ENCODE data around the gene E2F2.

Gene E2F2

GRCh38 chr1:23558140-23558871 lies 27.3 kb upstream of the E2F2 start (continued):
- TF ChIP-seq, protein P1, sequence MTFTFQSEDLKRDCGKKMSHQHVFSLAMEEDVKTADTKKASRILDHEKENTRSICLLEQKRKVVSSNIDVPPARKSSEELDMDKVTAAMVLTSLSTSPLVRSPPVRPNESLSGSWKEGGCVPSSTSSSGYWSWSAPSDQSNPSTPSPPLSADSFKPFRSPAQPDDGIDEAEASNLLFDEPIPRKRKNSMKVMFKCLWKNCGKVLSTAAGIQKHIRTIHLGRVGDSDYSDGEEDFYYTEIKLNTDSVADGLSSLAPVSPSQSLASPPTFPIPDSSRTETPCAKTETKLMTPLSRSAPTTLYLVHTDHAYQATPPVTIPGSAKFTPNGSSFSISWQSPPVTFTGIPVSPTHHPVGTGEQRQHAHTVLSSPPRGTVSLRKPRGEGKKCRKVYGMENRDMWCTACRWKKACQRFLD (tag by site-specific recombination; IDR thresholded peaks at IDR 0.05) = no peak
- TF ChIP-seq ZNF777 (tag by site-specific recombination; IDR thresholded peaks at IDR 0.05; ENCODE audit: borderline replicate concordance) (no peak), KLF9 (tag by site-specific recombination; IDR thresholded peaks at IDR 0.05; ENCODE audit: low read depth) (no peak), ZNF350 (tag by site-specific recombination; IDR thresholded peaks at IDR 0.05) (no peak), ZNF768 (tag by site-specific recombination; IDR thresholded peaks at IDR 0.05) (no peak), ZNF335 (tag by site-specific recombination; conservative IDR thresholded peaks at IDR 0.05) (peak; percentile 97), ZNF555 (tag by site-specific recombination; conservative IDR thresholded peaks at IDR 0.05) (no peak), ZNF510 (tag by site-specific recombination; IDR thresholded peaks at IDR 0.05; ENCODE audit: insufficient replicate concordance) (no peak), ZNF140 (tag by site-specific recombination; IDR thresholded peaks at IDR 0.05) (no peak), ZNF354C (tag by site-specific recombination; IDR thresholded peaks at IDR 0.05; ENCODE audit: borderline replicate concordance, low read depth) (no peak), TSHZ1 (tag by site-specific recombination; IDR thresholded peaks at IDR 0.05; ENCODE audit: borderline replicate concordance) (no peak), ZNF302 (tag by site-specific recombination; IDR thresholded peaks at IDR 0.05; ENCODE audit: low read depth) (no peak), ZNF121 (tag by site-specific recombination; IDR thresholded peaks at IDR 0.05) (no peak), ZSCAN16 (tag by site-specific recombination; IDR thresholded peaks at IDR 0.05) (0 out of 2 replicates have a peak, but pooled peaks have one; percentile 22), FEZF1 (tag by site-specific recombination; IDR thresholded peaks at IDR 0.05) (peak; percentile 30; the same call in 1 of the 2 replicates), ZNF530 (tag by site-specific recombination; IDR thresholded peaks at IDR 0.05; ENCODE audit: low read depth) (no peak), ZNF521 (tag by site-specific recombination; IDR thresholded peaks at IDR 0.05) (no peak), YY2 (tag by site-specific recombination; IDR thresholded peaks at IDR 0.05) (no peak), MYNN (tag by site-specific recombination; IDR thresholded peaks at IDR 0.05; ENCODE audit: borderline replicate concordance) (peak; percentile 20; the same call in 1 of the 2 replicates), ZNF274 (IDR thresholded peaks at IDR 0.05; ENCODE audit: low read length) (no peak), ZNF274 (tag by site-specific recombination; IDR thresholded peaks at IDR 0.05; ENCODE audit: borderline replicate concordance) (no peak), ZNF37A (tag by site-specific recombination; IDR thresholded peaks at IDR 0.05) (no peak), ZNF560 (tag by site-specific recombination; IDR thresholded peaks at IDR 0.05; ENCODE audit: borderline replicate concordance) (no peak), ZBTB21 (tag by site-specific recombination; IDR thresholded peaks at IDR 0.05) (no peak), MEIS1 (CRISPR knock-in tag; IDR thresholded peaks at IDR 0.05; ENCODE audit: borderline replicate concordance) (0 out of 2 replicates have a peak, but pooled peaks have one; percentile 17), ZNF423 (tag by site-specific recombination; IDR thresholded peaks at IDR 0.05) (no peak), ZNF501 (tag by site-specific recombination; IDR thresholded peaks at IDR 0.05) (peak; percentile 55; the same call in 1 of the 2 replicates), HIC1 (tag by site-specific recombination; IDR thresholded peaks at IDR 0.05) (peak; percentile 98), ZNF843 (tag by site-specific recombination; IDR thresholded peaks at IDR 0.05) (0 out of 2 replicates have a peak, but pooled peaks have one; percentile 18), ZBTB8A (tag by site-specific recombination; IDR thresholded peaks at IDR 0.05) (peak; percentile 69), ZIC2 (tag by site-specific recombination; IDR thresholded peaks at IDR 0.05) (peak; percentile 77)
- TF ChIP-seq, protein P2, sequence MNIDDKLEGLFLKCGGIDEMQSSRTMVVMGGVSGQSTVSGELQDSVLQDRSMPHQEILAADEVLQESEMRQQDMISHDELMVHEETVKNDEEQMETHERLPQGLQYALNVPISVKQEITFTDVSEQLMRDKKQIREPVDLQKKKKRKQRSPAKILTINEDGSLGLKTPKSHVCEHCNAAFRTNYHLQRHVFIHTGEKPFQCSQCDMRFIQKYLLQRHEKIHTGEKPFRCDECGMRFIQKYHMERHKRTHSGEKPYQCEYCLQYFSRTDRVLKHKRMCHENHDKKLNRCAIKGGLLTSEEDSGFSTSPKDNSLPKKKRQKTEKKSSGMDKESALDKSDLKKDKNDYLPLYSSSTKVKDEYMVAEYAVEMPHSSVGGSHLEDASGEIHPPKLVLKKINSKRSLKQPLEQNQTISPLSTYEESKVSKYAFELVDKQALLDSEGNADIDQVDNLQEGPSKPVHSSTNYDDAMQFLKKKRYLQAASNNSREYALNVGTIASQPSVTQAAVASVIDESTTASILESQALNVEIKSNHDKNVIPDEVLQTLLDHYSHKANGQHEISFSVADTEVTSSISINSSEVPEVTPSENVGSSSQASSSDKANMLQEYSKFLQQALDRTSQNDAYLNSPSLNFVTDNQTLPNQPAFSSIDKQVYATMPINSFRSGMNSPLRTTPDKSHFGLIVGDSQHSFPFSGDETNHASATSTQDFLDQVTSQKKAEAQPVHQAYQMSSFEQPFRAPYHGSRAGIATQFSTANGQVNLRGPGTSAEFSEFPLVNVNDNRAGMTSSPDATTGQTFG (tag by site-specific recombination; IDR thresholded peaks at IDR 0.05; ENCODE audit: borderline replicate concordance) = no peak
